Measurements from ENCODE around the gene PHTF2. TPM values are rescaled to one million over a fixed set of nuclear protein-coding genes. Genes with fewer than 3 reads are reported as not detected.
A peak's percentile ranks its signal among the peaks of the same experiment; 100 is the strongest.

PHTF2 gene
- total RNA-seq, 1 experiment from 2014 or later, result 36.9 TPM

- H3K9me3 Mint-ChIP-seq (ENCODE audit: unreplicated experiment), result no peaks in the 10 kb centered on the region
- intact Hi-C loops (cut with micrococcal nuclease; ENCODE audit: unreplicated experiment), result no loop called here
- no peak overlapping the region for H3K27ac Mint-ChIP-seq (ENCODE audit: unreplicated experiment)
- no peaks in the 10 kb centered on the region for H3K4me1 Mint-ChIP-seq (ENCODE audit: low read depth, unreplicated experiment)
- Histone ChIP-seq H3K4me3 (ENCODE audit: low read depth, low read length) (no peak overlapping the region), H3K4me1 (no peaks in the 10 kb centered on the region), H3K27me3 (replicated peaks; ENCODE audit: control insufficient read depth, insufficient read depth, low read length) (no peaks in the 10 kb centered on the region), H3K9me3 (no peaks in the 10 kb centered on the region), H3K36me3 (ENCODE audit: control insufficient read depth, insufficient read depth, low read length) (no peaks in the 10 kb centered on the region)
- ChIA-PET CTCF (no interaction called here), POLR2A (no interaction called here)
- H3K27me3 Mint-ChIP-seq (ENCODE audit: insufficient read depth, unreplicated experiment), result no peaks in the 10 kb centered on the region
- no peak for TF ChIP-seq CTCF (IDR thresholded peaks at IDR 0.05; ENCODE audit: insufficient read depth in 1 of 2, low read depth in 1 of 2, low read length in 1 of 2, severe bottlenecking in 1 of 2, unreplicated experiment in 1 of 2)
- H3K36me3 Mint-ChIP-seq (ENCODE audit: insufficient read depth, unreplicated experiment), result no peaks in the 10 kb centered on the region
- H3K4me3 Mint-ChIP-seq (ENCODE audit: unreplicated experiment), result no peak overlapping the region
- no TSS peak for BruUV-seq (replicated peaks)
- no peak for DNase-seq
Observed at GRCh38 chr7:77888998-77889397, 90.4 kb downstream of the PHTF2 start.

GRCh38 chr7:77893813-77894212, 95.2 kb downstream of the PHTF2 start:
- Histone ChIP-seq H3K4me1 (no peaks in the 10 kb centered on the region), H3K36me3 (ENCODE audit: control insufficient read depth, insufficient read depth, low read length) (no peaks in the 10 kb centered on the region), H3K4me3 (ENCODE audit: low read depth, low read length) (no peak overlapping the region), H3K27me3 (replicated peaks; ENCODE audit: control insufficient read depth, insufficient read depth, low read length) (no peaks in the 10 kb centered on the region), H3K9me3 (no peaks in the 10 kb centered on the region)
- Mint-ChIP-seq H3K36me3 (ENCODE audit: insufficient read depth, unreplicated experiment) (no peaks in the 10 kb centered on the region), H3K4me1 (ENCODE audit: low read depth, unreplicated experiment) (no peaks in the 10 kb centered on the region), H3K27me3 (ENCODE audit: insufficient read depth, unreplicated experiment) (no peaks in the 10 kb centered on the region), H3K27ac (ENCODE audit: unreplicated experiment) (no peak overlapping the region), H3K4me3 (ENCODE audit: unreplicated experiment) (no peak overlapping the region), H3K9me3 (ENCODE audit: unreplicated experiment) (no peaks in the 10 kb centered on the region)
- intact Hi-C loops (cut with micrococcal nuclease; ENCODE audit: unreplicated experiment), result no loop called here
- CTCF ChIA-PET, result no interaction called here
- no peak for TF ChIP-seq CTCF (IDR thresholded peaks at IDR 0.05; ENCODE audit: insufficient read depth in 1 of 2, low read depth in 1 of 2, low read length in 1 of 2, severe bottlenecking in 1 of 2, unreplicated experiment in 1 of 2)
- no TSS peak for BruUV-seq (replicated peaks)
- POLR2A ChIA-PET, result no interaction called here
- no peak for DNase-seq

- ChIA-PET CTCF (no interaction called here), POLR2A (no interaction called here)
- no peak for DNase-seq
- TF ChIP-seq CTCF (IDR thresholded peaks at IDR 0.05; ENCODE audit: insufficient read depth in 1 of 2, low read depth in 1 of 2, low read length in 1 of 2, severe bottlenecking in 1 of 2, unreplicated experiment in 1 of 2), result no peak
- no peaks in the 10 kb centered on the region for H3K9me3 ChIP-seq
- H3K27me3 ChIP-seq (replicated peaks; ENCODE audit: control insufficient read depth, insufficient read depth, low read length), result no peaks in the 10 kb centered on the region
- H3K4me3 ChIP-seq (ENCODE audit: low read depth, low read length), result no peak overlapping the region
- no peak overlapping the region for H3K4me3 Mint-ChIP-seq (ENCODE audit: unreplicated experiment)
- BruUV-seq (replicated peaks), result TSS peak; percentile 12
- no peaks in the 10 kb centered on the region for H3K4me1 ChIP-seq
- no peak overlapping the region for H3K27ac Mint-ChIP-seq (ENCODE audit: unreplicated experiment)
- no peaks in the 10 kb centered on the region for H3K27me3 Mint-ChIP-seq (ENCODE audit: insufficient read depth, unreplicated experiment)
- no peaks in the 10 kb centered on the region for H3K36me3 Mint-ChIP-seq (ENCODE audit: insufficient read depth, unreplicated experiment)
- H3K4me1 Mint-ChIP-seq (ENCODE audit: low read depth, unreplicated experiment), result no peaks in the 10 kb centered on the region
- intact Hi-C loops (cut with micrococcal nuclease; ENCODE audit: unreplicated experiment), result no loop called here
- no peaks in the 10 kb centered on the region for H3K36me3 ChIP-seq (ENCODE audit: control insufficient read depth, insufficient read depth, low read length)
- H3K9me3 Mint-ChIP-seq (ENCODE audit: unreplicated experiment), result no peaks in the 10 kb centered on the region
Observed at GRCh38 chr7:77894574-77895091, 96.1 kb downstream of the PHTF2 start.

Data from Caco-2 (cell line).